PC-9 (cell line): ENCODE data around the gene ATP1A1.

Experiments
- EZH2 ChIP-seq: fragments of 200-600 bp; sonication (generic); IDR thresholded peaks from 2 replicates; pipeline ENCODE4 v1.8.0; 2017; ENCODE audit warnings: antibody characterized with exemption, low read depth
- TF ChIP-seq, protein P1 (sequence below): fragments of 200-600 bp; sonication (generic); conservative IDR thresholded peaks from 2 replicates; pipeline ENCODE4 v1.6.1; 2017; ENCODE audit warnings: mixed run types, antibody characterized with exemption, mild to moderate bottlenecking, moderate library complexity

DNA sequence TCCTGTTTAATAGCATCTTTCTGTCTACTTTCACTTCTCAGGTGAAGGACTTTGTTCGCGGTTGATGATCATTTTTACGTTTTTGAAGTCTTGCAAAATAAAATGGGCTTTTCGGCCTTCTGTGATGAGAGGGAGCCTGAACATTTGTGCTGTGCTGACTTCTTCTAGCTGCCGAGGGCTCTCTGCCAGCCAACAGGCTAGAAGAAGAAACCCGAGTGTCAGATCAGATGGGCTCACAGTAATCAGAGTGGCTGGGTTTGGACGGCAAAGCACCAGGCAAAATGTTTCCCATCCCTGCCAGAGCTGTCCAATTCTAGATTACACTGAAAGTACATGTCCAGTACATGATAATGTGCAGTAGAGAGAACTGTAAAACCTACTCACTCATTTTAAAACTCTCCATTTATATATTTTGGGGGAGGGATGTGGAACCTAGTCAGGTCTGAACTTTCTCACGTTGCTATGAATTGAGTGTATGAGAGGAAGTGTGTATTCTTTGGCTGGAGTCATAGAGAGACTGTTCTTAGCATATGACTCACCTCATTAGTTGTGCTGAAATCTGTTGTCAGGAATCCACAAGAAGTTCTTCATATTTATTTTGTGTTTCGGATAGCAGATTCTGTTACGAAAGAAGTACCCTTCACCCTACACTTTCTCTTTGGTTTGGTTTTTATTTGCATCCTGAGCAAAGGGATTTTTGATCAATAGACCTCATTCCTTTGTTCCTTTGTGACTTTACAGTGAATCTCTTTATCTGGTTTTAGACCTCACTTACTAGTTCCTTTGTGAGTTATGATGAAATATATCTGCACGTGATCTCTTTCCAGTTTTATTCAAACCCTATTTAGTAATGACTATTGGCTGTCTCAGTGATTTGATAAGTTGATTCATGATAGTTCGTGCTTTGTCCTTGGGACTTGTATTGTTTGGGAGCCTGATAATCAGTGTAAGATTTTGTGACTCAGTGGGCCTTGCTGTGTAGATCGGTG lies 4.8 kb downstream of the ATP1A1 start:
- TF ChIP-seq, protein P1, sequence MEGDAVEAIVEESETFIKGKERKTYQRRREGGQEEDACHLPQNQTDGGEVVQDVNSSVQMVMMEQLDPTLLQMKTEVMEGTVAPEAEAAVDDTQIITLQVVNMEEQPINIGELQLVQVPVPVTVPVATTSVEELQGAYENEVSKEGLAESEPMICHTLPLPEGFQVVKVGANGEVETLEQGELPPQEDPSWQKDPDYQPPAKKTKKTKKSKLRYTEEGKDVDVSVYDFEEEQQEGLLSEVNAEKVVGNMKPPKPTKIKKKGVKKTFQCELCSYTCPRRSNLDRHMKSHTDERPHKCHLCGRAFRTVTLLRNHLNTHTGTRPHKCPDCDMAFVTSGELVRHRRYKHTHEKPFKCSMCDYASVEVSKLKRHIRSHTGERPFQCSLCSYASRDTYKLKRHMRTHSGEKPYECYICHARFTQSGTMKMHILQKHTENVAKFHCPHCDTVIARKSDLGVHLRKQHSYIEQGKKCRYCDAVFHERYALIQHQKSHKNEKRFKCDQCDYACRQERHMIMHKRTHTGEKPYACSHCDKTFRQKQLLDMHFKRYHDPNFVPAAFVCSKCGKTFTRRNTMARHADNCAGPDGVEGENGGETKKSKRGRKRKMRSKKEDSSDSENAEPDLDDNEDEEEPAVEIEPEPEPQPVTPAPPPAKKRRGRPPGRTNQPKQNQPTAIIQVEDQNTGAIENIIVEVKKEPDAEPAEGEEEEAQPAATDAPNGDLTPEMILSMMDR: no peak
- TF ChIP-seq EZH2: no peak
